ENCODE data around the gene CASP9.
"Not testable (repeated sequence)": the region's sequence is repeated elsewhere in the genome, so short reads cannot be mapped to it uniquely, and the experiment has no call there.

CASP9 gene

GRCh38 chr1:15493869-15494390 is 30.1 kb downstream of the CASP9 start:
- no peak for DNase-seq

- DNase-seq: no peak
Observed at GRCh38 chr1:15492596-15492995, 31.4 kb downstream of the CASP9 start.

- not testable (repeated sequence) for DNase-seq
Observed at GRCh38 chr1:15491010-15491409, 33.0 kb downstream of the CASP9 start.

- DNase-seq: no peak
Observed at GRCh38 chr1:15489052-15489736, 34.8 kb downstream of the CASP9 start.

GRCh38 chr1:15488371-15488770 is 35.6 kb downstream of the CASP9 start:
- DNase-seq: no peak

GRCh38 chr1:15486844-15487610 is 37.0 kb downstream of the CASP9 start:
- DNase-seq: not testable (repeated sequence)

- DNase-seq: no peak
Observed at GRCh38 chr1:15485636-15486035, 38.4 kb downstream of the CASP9 start.

- not testable (repeated sequence) for DNase-seq
Observed at GRCh38 chr1:15484443-15484842, 39.6 kb downstream of the CASP9 start.

- no peak for DNase-seq
Observed at GRCh38 chr1:15483971-15484370, 40.0 kb downstream of the CASP9 start.

- not testable (repeated sequence) for DNase-seq
Observed at GRCh38 chr1:15482983-15483543, 41.0 kb downstream of the CASP9 start.

GRCh38 chr1:15482455-15482854 is 41.6 kb downstream of the CASP9 start:
- not testable (repeated sequence) for DNase-seq

GRCh38 chr1:15479654-15480347 is 44.2 kb downstream of the CASP9 start:
- no peak for DNase-seq

GRCh38 chr1:15477646-15478212 is 46.3 kb downstream of the CASP9 start:
- DNase-seq: no peak

- no peak for DNase-seq
Observed at GRCh38 chr1:15476927-15477326, 47.1 kb downstream of the CASP9 start.

- DNase-seq: no peak
Observed at GRCh38 chr1:15475752-15476314, 48.2 kb downstream of the CASP9 start, which contains the start of gene CELA2B. Gene CELA2B (plus strand): TSS chr1:15476104. CDS start chr1:15476126, 22 bp downstream.

GRCh38 chr1:15472587-15472986 is 51.4 kb downstream of the CASP9 start:
- DNase-seq: no peak

GRCh38 chr1:15471723-15472122 is 52.3 kb downstream of the CASP9 start:
- not testable (repeated sequence) for DNase-seq

- DNase-seq: not testable (repeated sequence)
Observed at GRCh38 chr1:15471067-15471466, 52.9 kb downstream of the CASP9 start.

GRCh38 chr1:15469821-15470448 is 54.1 kb downstream of the CASP9 start:
- DNase-seq: not testable (repeated sequence)

- DNase-seq: no peak
Observed at GRCh38 chr1:15469361-15469760, 54.7 kb downstream of the CASP9 start.

GRCh38 chr1:15468145-15468544 is 55.9 kb downstream of the CASP9 start:
- no peak for DNase-seq
